PC-9 (cell line): ENCODE data around the gene PCDHGC4.

Source experiments
- EZH2 ChIP-seq: fragments of 200-600 bp; sonication (generic); IDR thresholded peaks from 2 replicates; pipeline ENCODE4 v1.8.0; 2017; ENCODE audit warnings: antibody characterized with exemption, low read depth
- TF ChIP-seq, protein P1 (sequence below): fragments of 200-600 bp; sonication (generic); conservative IDR thresholded peaks from 2 replicates; pipeline ENCODE4 v1.6.1; 2017; ENCODE audit warnings: mixed run types, antibody characterized with exemption, mild to moderate bottlenecking, moderate library complexity

DNA sequence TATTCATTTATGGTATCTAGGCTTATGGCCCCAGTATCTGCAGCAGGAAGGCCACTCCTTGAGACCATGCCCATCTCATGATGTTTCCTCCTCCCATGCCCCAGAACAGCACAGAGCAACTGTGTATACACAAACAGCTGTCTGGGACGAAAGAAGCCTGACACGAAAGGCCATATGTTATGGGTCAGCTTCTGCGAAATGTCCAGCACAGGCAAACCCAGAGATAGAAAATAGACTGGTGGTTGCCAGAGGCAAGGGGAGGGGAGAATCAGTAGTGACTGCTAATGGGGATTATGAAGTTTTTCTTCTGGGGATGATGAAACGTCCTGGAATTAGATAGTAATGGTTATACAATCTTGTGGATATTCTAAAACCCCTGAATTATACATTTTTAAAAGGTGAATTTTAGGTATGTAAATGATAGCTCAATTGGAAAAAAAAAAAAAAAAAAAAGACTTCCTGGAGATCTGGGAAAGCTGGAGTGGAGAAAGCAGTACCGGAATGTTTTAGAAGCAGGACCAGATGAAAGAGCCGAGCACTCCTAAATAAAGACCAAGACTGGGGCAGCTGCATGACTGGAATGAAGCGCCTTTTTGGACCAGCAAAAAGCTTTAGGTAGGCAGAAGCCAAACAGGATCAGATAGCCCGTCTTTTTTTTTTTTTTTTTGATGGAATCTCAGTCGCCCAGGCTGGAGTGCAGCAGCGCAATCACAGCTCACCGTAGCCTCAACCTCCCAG lies 33.2 kb downstream of the PCDHGC4 start:
- TF ChIP-seq, protein P1, sequence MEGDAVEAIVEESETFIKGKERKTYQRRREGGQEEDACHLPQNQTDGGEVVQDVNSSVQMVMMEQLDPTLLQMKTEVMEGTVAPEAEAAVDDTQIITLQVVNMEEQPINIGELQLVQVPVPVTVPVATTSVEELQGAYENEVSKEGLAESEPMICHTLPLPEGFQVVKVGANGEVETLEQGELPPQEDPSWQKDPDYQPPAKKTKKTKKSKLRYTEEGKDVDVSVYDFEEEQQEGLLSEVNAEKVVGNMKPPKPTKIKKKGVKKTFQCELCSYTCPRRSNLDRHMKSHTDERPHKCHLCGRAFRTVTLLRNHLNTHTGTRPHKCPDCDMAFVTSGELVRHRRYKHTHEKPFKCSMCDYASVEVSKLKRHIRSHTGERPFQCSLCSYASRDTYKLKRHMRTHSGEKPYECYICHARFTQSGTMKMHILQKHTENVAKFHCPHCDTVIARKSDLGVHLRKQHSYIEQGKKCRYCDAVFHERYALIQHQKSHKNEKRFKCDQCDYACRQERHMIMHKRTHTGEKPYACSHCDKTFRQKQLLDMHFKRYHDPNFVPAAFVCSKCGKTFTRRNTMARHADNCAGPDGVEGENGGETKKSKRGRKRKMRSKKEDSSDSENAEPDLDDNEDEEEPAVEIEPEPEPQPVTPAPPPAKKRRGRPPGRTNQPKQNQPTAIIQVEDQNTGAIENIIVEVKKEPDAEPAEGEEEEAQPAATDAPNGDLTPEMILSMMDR, result no peak
- TF ChIP-seq EZH2, result no peak
